Gastrocnemius medialis (tissue), 4 donors: Measurements from ENCODE around the gene SLC37A1.

Experiments
- CTCF ChIP-seq, 5 experiments: fragments of 450-650 bp in 3 of 5; fragments of 200-600 bp in 2 of 5; sonication (generic) in 2 of 5; IDR thresholded peaks in 4 of 5; conservative IDR thresholded peaks in 1 of 5; 1 replicate in 4 of 5; 2 replicates in 1 of 5; pipeline ENCODE4 v1.5.1; 2016 to 2019; ENCODE audit warnings: antibody characterized with exemption in 5 of 5, mild to moderate bottlenecking in 3 of 5, moderate library complexity in 3 of 5
- POLR2A ChIP-seq, 2 donors: fragments of 450-650 bp; IDR thresholded peaks; one replicate each; pipeline ENCODE4 v1.6.1; 2017; ENCODE audit warnings: antibody characterized with exemption in 2 of 2, mild to moderate bottlenecking in 2 of 2, moderate library complexity in 2 of 2

- TF ChIP-seq CTCF (IDR thresholded peaks at IDR 0.05 in 4 of 5, conservative IDR thresholded peaks at IDR 0.05 in 1 of 5) (no peak), POLR2A (IDR thresholded peaks at IDR 0.05) (no peak)
These were observed 1.2 kb downstream of the SLC37A1 start for GRCh38 chr21:42514883-42515228.
